ENCODE data around the gene ZDHHC13. TPM values are rescaled to one million over a fixed set of nuclear protein-coding genes. Genes with fewer than 3 reads are reported as not detected.

ZDHHC13 gene
- total RNA-seq, 2 donors from 2014 or later = 26.0 to 29.6 TPM

DNA sequence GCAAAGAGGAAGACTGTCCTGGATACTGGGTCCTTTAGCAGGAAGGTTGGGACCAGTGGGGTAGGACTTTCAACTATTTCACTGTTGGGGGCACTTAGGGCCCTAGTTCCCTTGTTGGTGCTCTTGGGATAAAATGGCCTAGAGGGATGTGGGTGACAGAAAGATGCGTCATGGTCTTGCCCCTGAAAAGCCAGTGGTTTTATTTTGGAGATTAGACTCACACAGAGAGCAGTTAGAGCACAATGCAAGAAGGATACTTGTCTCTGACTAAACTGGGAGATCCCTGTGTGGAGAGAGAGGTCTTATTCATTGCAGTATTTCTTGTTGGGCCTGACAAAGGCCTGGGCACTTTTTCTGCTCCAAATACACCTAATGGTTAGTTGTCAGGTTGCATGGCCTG, 33.8 kb upstream of the ZDHHC13 start:
- Histone ChIP-seq H3K4me3 (ENCODE audit: low read length) (no peak overlapping the region), H3K9me3 (ENCODE audit: control insufficient read depth, low read length) (no peaks in the 10 kb centered on the region), H3K36me3 (ENCODE audit: control insufficient read depth, insufficient read depth, low read length) (no peaks in the 10 kb centered on the region), H3K27ac (ENCODE audit: low read depth, low read length) (no peak overlapping the region), H3K9ac (ENCODE audit: extremely low read depth, low read length, poor library complexity, severe bottlenecking) (no peak overlapping the region), H3K4me1 (ENCODE audit: control insufficient read depth, insufficient read depth, low read length) (no peaks in the 10 kb centered on the region), H3K27me3 (ENCODE audit: control insufficient read depth, insufficient read depth, low read length, poor library complexity, severe bottlenecking) (peaks cover 11% of the 10 kb centered on the region)
- DNase-seq = no peak
- Mint-ChIP-seq H3K9me3 (no peaks in the 10 kb centered on the region), H3K4me3 (no peak overlapping the region), H3K4me1 (no peaks in the 10 kb centered on the region), H3K27me3 (ENCODE audit: insufficient read depth) (peaks cover 12% of the 10 kb centered on the region), H3K27ac (no peak overlapping the region), H3K36me3 (ENCODE audit: low read depth) (no peaks in the 10 kb centered on the region)
- no peak for TF ChIP-seq CTCF (conservative IDR thresholded peaks at IDR 0.05)
- WGBS, 2 experiments (ENCODE audit: insufficient coverage in 1 of 2, insufficient read length in 1 of 2) = 85 to 100% methylated on average over 1 of the region's 1 CpG

DNA sequence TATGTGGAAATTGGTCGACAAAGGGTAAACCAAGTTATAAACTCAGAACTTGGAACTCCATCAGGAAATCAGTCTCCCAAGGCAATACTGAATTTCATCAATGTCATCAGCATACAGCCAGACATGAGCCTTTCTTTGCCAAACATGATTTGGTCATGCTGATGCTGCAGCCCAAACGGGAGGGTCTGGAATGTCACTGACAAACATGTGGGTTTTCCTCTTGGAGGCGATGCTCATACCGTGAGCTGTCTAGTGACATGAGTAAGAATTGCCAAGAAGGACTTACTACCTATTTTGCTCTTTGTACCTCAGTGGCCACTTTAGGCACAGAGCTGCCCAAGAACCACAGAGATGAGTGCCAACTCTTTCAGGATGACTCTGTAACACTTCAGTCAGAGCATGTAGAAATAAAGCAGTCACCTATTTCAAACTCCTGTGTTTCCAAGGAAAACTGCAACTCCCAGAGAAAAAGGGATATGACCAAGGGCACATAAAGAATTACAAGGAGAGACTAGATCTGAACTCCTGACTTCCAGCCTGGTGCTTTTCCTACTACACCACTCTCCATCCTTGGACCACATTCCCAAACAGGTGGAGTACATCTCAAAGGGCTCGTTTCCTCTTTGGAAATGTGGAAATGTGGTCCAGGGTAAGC, 32.2 kb upstream of the ZDHHC13 start:
- Histone ChIP-seq H3K4me3 (ENCODE audit: low read length) (no peak overlapping the region), H3K27me3 (ENCODE audit: control insufficient read depth, insufficient read depth, low read length, poor library complexity, severe bottlenecking) (peaks cover 11% of the 10 kb centered on the region), H3K36me3 (ENCODE audit: control insufficient read depth, insufficient read depth, low read length) (no peaks in the 10 kb centered on the region), H3K9me3 (ENCODE audit: control insufficient read depth, low read length) (no peaks in the 10 kb centered on the region), H3K27ac (ENCODE audit: low read depth, low read length) (no peak overlapping the region), H3K9ac (ENCODE audit: extremely low read depth, low read length, poor library complexity, severe bottlenecking) (no peak overlapping the region), H3K4me1 (ENCODE audit: control insufficient read depth, insufficient read depth, low read length) (no peaks in the 10 kb centered on the region)
- TF ChIP-seq CTCF (conservative IDR thresholded peaks at IDR 0.05) = no peak
- H3K9me3 Mint-ChIP-seq = no peaks in the 10 kb centered on the region
- H3K4me1 Mint-ChIP-seq = no peaks in the 10 kb centered on the region
- WGBS, 2 experiments (ENCODE audit: insufficient coverage in 1 of 2, insufficient read length in 1 of 2) = 79 to 87% methylated on average over 4 to 5 of the region's 5 CpGs
- H3K4me3 Mint-ChIP-seq = no peak overlapping the region
- peaks cover 12% of the 10 kb centered on the region for H3K27me3 Mint-ChIP-seq (ENCODE audit: insufficient read depth)
- no peak for DNase-seq
- H3K27ac Mint-ChIP-seq = no peak overlapping the region
- H3K36me3 Mint-ChIP-seq (ENCODE audit: low read depth) = no peaks in the 10 kb centered on the region

- Mint-ChIP-seq H3K4me3 (no peak overlapping the region), H3K9me3 (no peaks in the 10 kb centered on the region), H3K4me1 (no peaks in the 10 kb centered on the region), H3K36me3 (ENCODE audit: low read depth) (no peaks in the 10 kb centered on the region), H3K27me3 (ENCODE audit: insufficient read depth) (peaks cover 10% of the 10 kb centered on the region), H3K27ac (no peak overlapping the region)
- Histone ChIP-seq H3K27ac (ENCODE audit: low read depth, low read length) (no peak overlapping the region), H3K27me3 (ENCODE audit: control insufficient read depth, insufficient read depth, low read length, poor library complexity, severe bottlenecking) (peaks cover 5% of the 10 kb centered on the region), H3K9me3 (ENCODE audit: control insufficient read depth, low read length) (no peaks in the 10 kb centered on the region), H3K4me1 (ENCODE audit: control insufficient read depth, insufficient read depth, low read length) (no peaks in the 10 kb centered on the region), H3K4me3 (ENCODE audit: low read length) (no peak overlapping the region), H3K36me3 (ENCODE audit: control insufficient read depth, insufficient read depth, low read length) (no peaks in the 10 kb centered on the region), H3K9ac (ENCODE audit: extremely low read depth, low read length, poor library complexity, severe bottlenecking) (no peak overlapping the region)
- TF ChIP-seq CTCF (conservative IDR thresholded peaks at IDR 0.05) = no peak
- WGBS, 2 experiments (ENCODE audit: insufficient coverage in 1 of 2, insufficient read length in 1 of 2) = 90 to 98% methylated on average over 8 of the region's 8 CpGs
- peak; percentile 24 for DNase-seq
These were observed 29.3 kb upstream of the ZDHHC13 start for GRCh38 chr11:19087658-19088057.
